Mesendoderm (in vitro differentiated cells): Measurements from ENCODE around the gene CNOT1.

Experiments
- DNase-seq: peaks from one replicate; pipeline ENCODE4 v3.0.0; 2013
- H2AK5ac ChIP-seq: 2 replicates; pipeline ENCODE4 v1.6.1; 2013; ENCODE audit warnings: low read length, inconsistent platforms
- H2BK120ac ChIP-seq: 2 replicates; pipeline ENCODE4 v1.6.1; 2013; ENCODE audit warnings: low read depth, mild to moderate bottlenecking, low read length, moderate library complexity, mixed read lengths
- H2BK15ac ChIP-seq: replicated peaks from 2 replicates; pipeline ENCODE4 v1.6.1; 2013; ENCODE audit warnings: low read depth, mild to moderate bottlenecking, moderate library complexity
- H2BK5ac ChIP-seq: 2 replicates; pipeline ENCODE4 v1.6.1; 2013; ENCODE audit warnings: low read length, inconsistent platforms
- H3K18ac ChIP-seq: 2 replicates; pipeline ENCODE4 v1.6.1; 2013; ENCODE audit warnings: mild to moderate bottlenecking, low read length, mixed read lengths
- H3K23ac ChIP-seq: one replicate; pipeline ENCODE4 v1.6.1; 2013; ENCODE audit warnings: low read length
- H3K27ac ChIP-seq: 2 replicates; pipeline ENCODE4 v1.5.1; 2013; ENCODE audit warnings: low read depth, mild to moderate bottlenecking, inconsistent platforms, low read length, moderate library complexity
- H3K27me3 ChIP-seq: 2 replicates; pipeline ENCODE4 v1.6.1; 2013; ENCODE audit warnings: low read length, control low read depth, mild to moderate bottlenecking, inconsistent platforms; ENCODE audit not compliant: insufficient read depth, poor library complexity
- H3K36me3 ChIP-seq: 2 replicates; pipeline ENCODE4 v1.6.1; 2013; ENCODE audit warnings: low read length, inconsistent platforms; ENCODE audit not compliant: control insufficient read depth, insufficient read depth
- H3K4ac ChIP-seq: one replicate; pipeline ENCODE4 v1.6.1; 2013; ENCODE audit warnings: low read depth, mild to moderate bottlenecking, low read length, moderate library complexity
- H3K4me1 ChIP-seq: 2 replicates; pipeline ENCODE4 v1.6.1; 2013; ENCODE audit warnings: low read depth, low read length, inconsistent platforms; ENCODE audit not compliant: control insufficient read depth
- H3K4me2 ChIP-seq: 2 replicates; pipeline ENCODE4 v1.6.1; 2013; ENCODE audit warnings: low read length
- H3K4me3 ChIP-seq: 2 replicates; pipeline ENCODE4 v1.5.1; 2013; ENCODE audit warnings: mild to moderate bottlenecking, low read length
- H3K56ac ChIP-seq: one replicate; pipeline ENCODE4 v1.6.1; 2013; ENCODE audit warnings: low read length
- H3K79me1 ChIP-seq: 2 replicates; pipeline ENCODE4 v1.6.1; 2013; ENCODE audit warnings: low read length, inconsistent platforms
- H3K79me2 ChIP-seq: 2 replicates; pipeline ENCODE4 v1.6.1; 2013; ENCODE audit warnings: mild to moderate bottlenecking, low read length; ENCODE audit not compliant: control insufficient read depth, insufficient read depth
- H3K9ac ChIP-seq: 2 replicates; pipeline ENCODE4 v1.6.1; 2013; ENCODE audit warnings: low read length, inconsistent platforms
- H4K5ac ChIP-seq: one replicate; pipeline ENCODE4 v1.6.1; 2013; ENCODE audit warnings: low read length
- H4K8ac ChIP-seq: one replicate; pipeline ENCODE4 v1.6.1; 2013; ENCODE audit warnings: low read depth, mild to moderate bottlenecking, control low read depth, low read length, moderate library complexity
- WGBS: extraction: QIAGEN DNeasy Blood & Tissue Kit; methylation state at CpG from one replicate; pipeline ENCODE4 v1.1.7; 2013; ENCODE audit warnings: low lambda C conversion rate, missing lambda C conversion rate; ENCODE audit not compliant: insufficient coverage; ENCODE audit errors: extremely low coverage; 5-methylcytosine and 5-hydroxymethylcytosine counted together

Gene CNOT1

DNA sequence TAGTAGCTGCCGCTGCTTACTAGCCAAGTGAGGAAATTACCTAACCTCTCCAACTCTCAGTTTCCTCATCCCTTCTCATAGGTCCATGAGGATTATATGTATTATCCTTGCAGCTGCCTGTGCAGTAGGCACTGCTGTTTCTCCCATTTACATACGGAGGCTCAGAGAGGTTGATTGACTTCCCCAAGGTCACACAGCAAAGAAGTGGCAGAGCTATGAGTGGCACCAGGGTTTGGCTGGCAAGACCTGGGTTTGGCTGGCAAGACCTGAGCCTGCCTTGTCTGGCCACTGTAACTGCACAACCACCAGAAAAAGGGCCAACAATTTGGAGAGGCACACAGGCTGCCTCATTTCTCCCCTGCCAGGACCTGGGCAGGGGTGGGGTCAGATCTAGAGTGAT is 132.2 kb downstream of the CNOT1 start:
- H2BK120ac ChIP-seq, result no peak overlapping the region
- no peak overlapping the region for H3K18ac ChIP-seq
- H3K79me1 ChIP-seq, result no peaks in the 10 kb centered on the region
- no peak for DNase-seq
- H4K5ac ChIP-seq, result no peak overlapping the region
- no peak overlapping the region for H2BK5ac ChIP-seq
- no peak overlapping the region for H3K4me3 ChIP-seq
- H3K9ac ChIP-seq, result no peak overlapping the region
- H3K27me3 ChIP-seq, result no peaks in the 10 kb centered on the region
- WGBS, result no CpG with 5 or more reads among the region's 2 CpGs
- H3K36me3 ChIP-seq, result no peaks in the 10 kb centered on the region
- H3K79me2 ChIP-seq, result no peaks in the 10 kb centered on the region
- no peak overlapping the region for H3K4me2 ChIP-seq
- H2AK5ac ChIP-seq, result no peak overlapping the region
- H3K27ac ChIP-seq, result no peak overlapping the region
- H3K23ac ChIP-seq, result no peak overlapping the region
- no peak overlapping the region for H3K56ac ChIP-seq
- no peaks in the 10 kb centered on the region for H3K4me1 ChIP-seq
- H2BK15ac ChIP-seq, result no peak overlapping the region
- no peak overlapping the region for H3K4ac ChIP-seq
- no peak overlapping the region for H4K8ac ChIP-seq

DNA sequence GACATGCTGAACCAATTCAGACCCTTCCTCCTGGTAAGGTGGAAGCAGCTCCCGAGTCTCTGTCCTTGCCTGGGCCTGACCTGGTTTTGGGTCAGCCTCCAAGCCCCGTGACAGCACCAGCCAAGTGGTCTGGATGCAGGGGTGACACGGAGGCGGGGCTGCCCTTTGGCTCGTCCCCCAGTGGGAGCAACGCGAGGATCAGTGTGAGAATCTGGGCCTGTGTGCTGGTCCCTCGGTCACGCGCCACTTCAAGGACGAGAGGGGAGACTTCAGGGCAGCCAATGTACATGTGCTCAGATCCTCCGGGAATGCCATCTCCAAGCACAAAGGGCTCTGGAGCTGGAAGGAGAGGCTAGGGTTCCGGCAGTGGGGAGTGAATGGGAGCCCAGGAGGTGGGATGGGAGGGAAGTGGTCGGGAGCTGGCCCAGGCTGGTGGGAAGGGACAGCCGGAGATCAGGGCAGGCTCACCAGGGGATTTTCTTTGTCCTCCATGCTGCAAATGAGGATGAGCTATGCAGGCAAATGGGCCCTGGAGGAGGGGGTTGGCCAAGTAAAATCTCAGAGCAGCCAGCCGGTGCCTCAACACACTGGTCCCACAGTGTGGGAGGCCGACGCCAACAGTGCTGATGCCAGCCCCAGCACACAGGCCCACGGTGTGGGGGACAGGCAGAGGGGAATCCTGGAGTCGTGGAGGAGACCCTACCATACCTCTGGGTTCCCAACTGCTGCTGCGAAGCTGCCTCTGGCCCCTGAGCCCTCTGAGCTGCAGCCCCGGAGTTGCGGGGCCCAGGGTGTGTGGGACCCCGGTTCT is 133.9 kb downstream of the CNOT1 start:
- H3K79me2 ChIP-seq, result no peaks in the 10 kb centered on the region
- no peak for DNase-seq
- no peak overlapping the region for H3K4me2 ChIP-seq
- no peak overlapping the region for H3K4ac ChIP-seq
- H3K18ac ChIP-seq, result no peak overlapping the region
- no peaks in the 10 kb centered on the region for H3K36me3 ChIP-seq
- H2BK5ac ChIP-seq, result no peak overlapping the region
- H4K8ac ChIP-seq, result no peak overlapping the region
- WGBS, result no CpG with 5 or more reads among the region's 24 CpGs
- H2AK5ac ChIP-seq, result no peak overlapping the region
- H2BK120ac ChIP-seq, result no peak overlapping the region
- H2BK15ac ChIP-seq, result no peak overlapping the region
- no peaks in the 10 kb centered on the region for H3K27me3 ChIP-seq
- H3K27ac ChIP-seq, result peak overlapping the region; percentile 11
- no peak overlapping the region for H3K4me3 ChIP-seq
- H3K56ac ChIP-seq, result no peak overlapping the region
- no peak overlapping the region for H3K23ac ChIP-seq
- no peak overlapping the region for H4K5ac ChIP-seq
- H3K9ac ChIP-seq, result no peak overlapping the region
- no peaks in the 10 kb centered on the region for H3K79me1 ChIP-seq
- H3K4me1 ChIP-seq, result no peaks in the 10 kb centered on the region

DNA sequence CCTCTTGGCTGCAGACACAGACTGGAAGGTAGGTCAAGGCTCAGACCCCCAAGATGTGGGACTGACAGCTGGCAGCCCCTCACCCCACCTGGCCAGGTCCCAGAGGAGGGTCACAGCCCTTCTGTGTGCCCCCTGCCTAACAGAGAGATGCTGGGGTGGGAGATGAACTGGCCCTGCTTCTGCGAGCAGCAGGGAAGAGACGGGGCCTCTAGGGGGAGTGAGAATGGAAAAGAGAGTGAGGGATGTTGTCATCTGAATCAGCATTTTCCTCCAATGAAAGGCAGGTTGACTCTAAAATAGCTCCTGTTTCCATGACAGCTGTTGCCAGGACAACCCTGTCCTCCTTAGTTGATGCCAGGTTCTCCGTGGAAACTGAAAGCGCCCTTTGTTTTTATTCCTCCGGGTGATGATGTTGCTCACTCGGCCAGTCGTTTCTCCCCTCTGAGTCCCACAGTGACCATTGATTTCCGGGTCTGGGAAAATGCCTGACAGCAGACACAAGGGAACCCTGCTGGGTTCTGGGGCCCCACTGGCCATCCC is 134.6 kb downstream of the CNOT1 start:
- no peak overlapping the region for H3K56ac ChIP-seq
- no peaks in the 10 kb centered on the region for H3K79me1 ChIP-seq
- H4K5ac ChIP-seq, result no peak overlapping the region
- no peak overlapping the region for H3K27ac ChIP-seq
- no peak overlapping the region for H3K9ac ChIP-seq
- no peaks in the 10 kb centered on the region for H3K36me3 ChIP-seq
- no peak overlapping the region for H3K4me2 ChIP-seq
- no peak overlapping the region for H3K23ac ChIP-seq
- H2BK5ac ChIP-seq, result no peak overlapping the region
- peak; percentile 99 for DNase-seq
- no peaks in the 10 kb centered on the region for H3K79me2 ChIP-seq
- no peak overlapping the region for H4K8ac ChIP-seq
- no CpG with 5 or more reads among the region's 8 CpGs for WGBS
- H3K27me3 ChIP-seq, result no peaks in the 10 kb centered on the region
- H2BK15ac ChIP-seq, result no peak overlapping the region
- no peak overlapping the region for H2BK120ac ChIP-seq
- no peak overlapping the region for H3K18ac ChIP-seq
- no peak overlapping the region for H3K4ac ChIP-seq
- no peak overlapping the region for H2AK5ac ChIP-seq
- no peaks in the 10 kb centered on the region for H3K4me1 ChIP-seq
- no peak overlapping the region for H3K4me3 ChIP-seq

DNA sequence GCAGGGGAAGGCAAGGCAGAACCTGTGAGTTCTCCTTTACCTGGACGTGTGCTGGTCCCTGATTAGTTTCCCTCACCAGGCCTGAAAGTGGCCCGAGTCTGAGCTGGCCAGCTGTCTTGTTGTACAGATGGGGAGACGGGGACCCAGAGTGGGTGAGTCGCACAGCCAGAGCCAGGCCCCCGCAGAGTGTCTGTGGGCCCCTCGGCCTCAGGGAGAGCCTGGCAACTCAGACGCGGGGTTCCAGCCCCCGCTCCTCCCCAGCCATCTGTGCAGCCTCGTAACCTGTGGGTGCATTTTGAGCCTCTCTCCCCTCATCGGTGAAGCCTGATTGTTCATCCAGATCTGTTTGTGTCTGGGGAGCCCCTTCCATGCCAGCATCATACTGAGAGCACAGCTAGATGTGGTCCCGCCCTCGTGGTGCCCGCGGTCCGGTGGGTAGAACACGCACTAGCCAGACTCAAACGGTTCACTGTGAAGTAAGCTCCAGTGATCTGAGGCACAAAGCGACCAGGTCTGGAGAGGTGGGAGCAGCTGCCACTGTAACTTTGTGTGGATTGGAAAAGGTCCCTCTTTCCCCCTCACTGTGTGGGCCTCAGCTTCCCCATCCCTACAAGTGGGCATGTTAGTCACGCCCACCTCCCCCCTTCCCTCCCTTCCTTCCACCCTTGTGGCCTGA is 135.7 kb downstream of the CNOT1 start:
- H3K4me3 ChIP-seq, result no peak overlapping the region
- H3K4me1 ChIP-seq, result no peaks in the 10 kb centered on the region
- H3K27ac ChIP-seq, result no peak overlapping the region

DNA sequence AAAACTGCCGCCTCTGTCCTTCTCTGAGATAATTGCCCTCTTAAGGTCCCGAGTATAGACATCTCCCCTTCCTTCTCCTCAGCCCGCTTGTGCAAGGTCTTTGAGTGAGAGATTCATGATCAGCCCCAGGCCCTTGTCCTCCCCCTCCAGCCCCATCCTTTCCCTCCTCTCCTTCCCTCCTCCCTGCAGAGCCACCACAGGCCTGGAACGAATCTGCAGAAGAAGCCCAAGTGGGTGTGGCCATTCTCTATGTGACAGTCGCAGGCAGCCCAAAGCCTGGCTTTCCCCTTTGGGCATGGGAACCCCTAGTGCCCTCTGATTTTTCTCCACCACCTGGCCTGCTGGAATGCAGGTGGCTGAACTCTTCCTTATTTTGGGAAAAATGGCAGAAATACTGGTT is 136.9 kb downstream of the CNOT1 start:
- H3K27ac ChIP-seq, result no peak overlapping the region
- WGBS, result no CpG with 5 or more reads among the region's 5 CpGs
- H4K8ac ChIP-seq, result no peak overlapping the region

More for the DNA sequence above, 135.7 kb downstream of the CNOT1 start:
- Histone ChIP-seq H3K36me3 (no peaks in the 10 kb centered on the region), H3K56ac (no peak overlapping the region), H4K5ac (no peak overlapping the region), H2BK5ac (no peak overlapping the region), H3K9ac (no peak overlapping the region), H3K79me1 (no peaks in the 10 kb centered on the region), H2AK5ac (no peak overlapping the region), H4K8ac (no peak overlapping the region), H3K23ac (no peak overlapping the region), H2BK15ac (no peak overlapping the region), H3K4me2 (no peak overlapping the region), H3K4ac (no peak overlapping the region), H3K27me3 (no peaks in the 10 kb centered on the region), H3K18ac (no peak overlapping the region), H3K79me2 (no peaks in the 10 kb centered on the region), H2BK120ac (no peak overlapping the region)
- WGBS, result no CpG with 5 or more reads among the region's 20 CpGs
- DNase-seq, result no peak

More for the DNA sequence above, 136.9 kb downstream of the CNOT1 start:
- H3K4me1 ChIP-seq, result no peaks in the 10 kb centered on the region
- H3K79me2 ChIP-seq, result no peaks in the 10 kb centered on the region
- no peaks in the 10 kb centered on the region for H3K36me3 ChIP-seq
- no peak overlapping the region for H3K9ac ChIP-seq
- no peak overlapping the region for H3K18ac ChIP-seq
- no peak overlapping the region for H2BK15ac ChIP-seq
- no peaks in the 10 kb centered on the region for H3K79me1 ChIP-seq
- H3K4me3 ChIP-seq, result no peak overlapping the region
- peak; percentile 54 for DNase-seq
- H3K23ac ChIP-seq, result no peak overlapping the region
- H3K4ac ChIP-seq, result no peak overlapping the region
- no peak overlapping the region for H3K4me2 ChIP-seq
- no peak overlapping the region for H2AK5ac ChIP-seq
- H2BK120ac ChIP-seq, result no peak overlapping the region
- H2BK5ac ChIP-seq, result no peak overlapping the region
- H3K56ac ChIP-seq, result no peak overlapping the region
- H3K27me3 ChIP-seq, result no peaks in the 10 kb centered on the region
- H4K5ac ChIP-seq, result no peak overlapping the region
